Loucy (cell line): ENCODE measurements around the gene ATP5PB.

ENCODE experiments used
- CTCF ChIP-seq: fragments of 200-600 bp; sonication (generic); conservative IDR thresholded peaks from 2 replicates; pipeline ENCODE4 v1.5.1; 2014; ENCODE audit warnings: mild to moderate bottlenecking, antibody characterized with exemption, low read length
- EZH2phosphoT487 ChIP-seq: fragments of 200-600 bp; IDR thresholded peaks from 2 replicates; pipeline ENCODE4 v1.6.1; 2018; ENCODE audit warnings: antibody characterized with exemption, mild to moderate bottlenecking, moderate library complexity, borderline replicate concordance

- TF ChIP-seq CTCF (no peak), EZH2phosphoT487 (no peak)
These were observed 25.3 kb downstream of the ATP5PB start for GRCh38 chr1:111474521-111474920.
